Neural progenitor cell (in vitro differentiated cells): Measurements from ENCODE around the gene PFDN1. TPM values are rescaled to one million over a fixed set of nuclear protein-coding genes. Genes with fewer than 3 reads are reported as not detected.

Source experiments
- DNase-seq: peaks from one replicate; pipeline ENCODE4 v3.0.0-alpha.2; 2016; ENCODE audit warnings: low spot score
- H2AFZ ChIP-seq: fragments of 200-600 bp; sonication (generic); replicated peaks from 2 replicates; pipeline ENCODE4 v1.6.1; 2016; ENCODE audit warnings: antibody characterized with exemption
- H3F3A ChIP-seq: fragments of 200-600 bp; sonication (generic); 2 replicates; pipeline ENCODE4 v1.6.1; 2016; ENCODE audit warnings: antibody characterized with exemption, low read depth
- H3K27ac ChIP-seq: fragments of 200-600 bp; sonication (generic); 2 replicates; pipeline ENCODE4 v1.5.1; 2016; ENCODE audit warnings: mild to moderate bottlenecking
- H3K27me3 ChIP-seq: fragments of 200-600 bp; sonication (generic); 2 replicates; pipeline ENCODE4 v1.6.1; 2016; ENCODE audit warnings: mild to moderate bottlenecking, moderate library complexity
- H3K36me3 ChIP-seq: fragments of 200-600 bp; sonication (generic); 2 replicates; pipeline ENCODE4 v1.5.1; 2016
- H3K4me1 ChIP-seq: fragments of 200-600 bp; sonication (generic); 2 replicates; pipeline ENCODE4 v1.6.1; 2016; ENCODE audit warnings: mixed run types
- H3K4me2 ChIP-seq: fragments of 200-600 bp; sonication (generic); 2 replicates; pipeline ENCODE4 v1.6.1; 2016
- H3K4me3 ChIP-seq: fragments of 200-600 bp; sonication (generic); 2 replicates; pipeline ENCODE4 v1.5.1; 2016
- H3K79me2 ChIP-seq: fragments of 200-600 bp; sonication (generic); 2 replicates; pipeline ENCODE4 v1.6.1; 2016; ENCODE audit warnings: low read depth
- H3K9ac ChIP-seq: fragments of 200-600 bp; sonication (generic); 2 replicates; pipeline ENCODE4 v1.6.1; 2016
- H3K9me3 ChIP-seq: fragments of 200-600 bp; sonication (generic); 2 replicates; pipeline ENCODE4 v1.5.1; 2016; ENCODE audit warnings: low read depth
- H4K20me1 ChIP-seq: fragments of 200-600 bp; sonication (generic); 2 replicates; pipeline ENCODE4 v1.6.1; 2016; ENCODE audit warnings: low read depth
- H3K27ac Mint-ChIP-seq: 3 replicates; pipeline ENCODE4 v1.8.0; 2021; ENCODE audit warnings: mixed read lengths
- H3K27me3 Mint-ChIP-seq: 2 replicates; pipeline ENCODE4 v1.8.0; 2022; ENCODE audit warnings: low read depth, mild to moderate bottlenecking, inconsistent platforms, moderate library complexity, mixed read lengths; ENCODE audit not compliant: insufficient read depth
- H3K36me3 Mint-ChIP-seq: 3 replicates; pipeline ENCODE4 v1.8.0; 2021; ENCODE audit warnings: mixed read lengths
- H3K4me1 Mint-ChIP-seq: 3 replicates; pipeline ENCODE4 v1.8.0; 2021; ENCODE audit warnings: mixed read lengths
- H3K4me3 Mint-ChIP-seq: 3 replicates; pipeline ENCODE4 v1.8.0; 2021; ENCODE audit warnings: mild to moderate bottlenecking, moderate library complexity, mixed read lengths
- H3K9me3 Mint-ChIP-seq: 3 replicates; pipeline ENCODE4 v1.8.0; 2020; ENCODE audit warnings: mixed read lengths
- CTCF ChIP-seq: fragments of 200-600 bp; sonication (generic); IDR thresholded peaks from 2 replicates; pipeline ENCODE4 v1.5.1; 2017; ENCODE audit warnings: antibody characterized with exemption, mild to moderate bottlenecking
- EZH2 ChIP-seq: fragments of 200-600 bp; sonication (generic); IDR thresholded peaks from 2 replicates; pipeline ENCODE4 v1.6.1; 2017; ENCODE audit warnings: antibody characterized with exemption, mild to moderate bottlenecking, moderate library complexity
- EZH2phosphoT487 ChIP-seq: fragments of 200-600 bp; sonication (generic); IDR thresholded peaks from 2 replicates; pipeline ENCODE4 v1.6.1; 2017; ENCODE audit warnings: antibody characterized with exemption
- total RNA-seq: library from RNA; depleted of rRNA; stranded (reverse); fragments of >200 nt; gene quantifications from 2 replicates; pipeline ENCODE4 v1.2.3, GENCODE V29; 2015; ENCODE audit warnings: low replicate concordance

PFDN1 gene
- total RNA-seq, 1 donor from 2014 or later: 79.8 TPM

- Mint-ChIP-seq H3K27ac (no peak overlapping the region), H3K9me3 (no peaks in the 10 kb centered on the region), H3K27me3 (no peaks in the 10 kb centered on the region), H3K4me3 (no peak overlapping the region), H3K4me1 (peaks cover 9% of the 10 kb centered on the region), H3K36me3 (no peaks in the 10 kb centered on the region)
- Histone ChIP-seq H3K27ac (no peak overlapping the region), H3K9ac (no peak overlapping the region), H3K36me3 (no peaks in the 10 kb centered on the region), H2AFZ (no peak overlapping the region), H4K20me1 (no peaks in the 10 kb centered on the region), H3K27me3 (no peaks in the 10 kb centered on the region), H3K79me2 (no peaks in the 10 kb centered on the region), H3F3A (no peaks in the 10 kb centered on the region), H3K9me3 (no peaks in the 10 kb centered on the region), H3K4me1 (peaks cover 13% of the 10 kb centered on the region), H3K4me3 (no peak overlapping the region), H3K4me2 (no peak overlapping the region)
- DNase-seq: no peak
- TF ChIP-seq EZH2: no peak
- TF ChIP-seq EZH2phosphoT487: no peak
- no peak for TF ChIP-seq CTCF
Observed at GRCh38 chr5:140208065-140208464, 94.8 kb downstream of the PFDN1 start.

GRCh38 chr5:140207250-140207964, 95.5 kb downstream of the PFDN1 start:
- Histone ChIP-seq H3K9me3 (no peaks in the 10 kb centered on the region), H4K20me1 (no peaks in the 10 kb centered on the region), H3K9ac (no peak overlapping the region), H3K27ac (no peak overlapping the region), H3K36me3 (no peaks in the 10 kb centered on the region), H3K27me3 (no peaks in the 10 kb centered on the region), H2AFZ (no peak overlapping the region), H3K79me2 (no peaks in the 10 kb centered on the region), H3F3A (no peaks in the 10 kb centered on the region), H3K4me1 (peaks cover 13% of the 10 kb centered on the region), H3K4me2 (no peak overlapping the region), H3K4me3 (no peak overlapping the region)
- Mint-ChIP-seq H3K27ac (no peak overlapping the region), H3K36me3 (no peaks in the 10 kb centered on the region), H3K9me3 (no peaks in the 10 kb centered on the region), H3K4me3 (no peak overlapping the region), H3K27me3 (no peaks in the 10 kb centered on the region), H3K4me1 (peaks cover 9% of the 10 kb centered on the region)
- TF ChIP-seq EZH2phosphoT487: no peak
- TF ChIP-seq EZH2: no peak
- DNase-seq: no peak

- Mint-ChIP-seq H3K4me3 (no peak overlapping the region), H3K9me3 (no peaks in the 10 kb centered on the region), H3K27me3 (no peaks in the 10 kb centered on the region), H3K27ac (no peak overlapping the region), H3K36me3 (no peaks in the 10 kb centered on the region), H3K4me1 (peaks cover 9% of the 10 kb centered on the region)
- DNase-seq: peak; percentile 54
- no peak overlapping the region for H3K9ac ChIP-seq
- no peaks in the 10 kb centered on the region for H3K27me3 ChIP-seq
- no peak overlapping the region for H3K4me3 ChIP-seq
- no peaks in the 10 kb centered on the region for H4K20me1 ChIP-seq
- H2AFZ ChIP-seq: no peak overlapping the region
- peaks cover 13% of the 10 kb centered on the region for H3K4me1 ChIP-seq
- H3K4me2 ChIP-seq: peak overlapping the region; percentile 19
- H3K79me2 ChIP-seq: no peaks in the 10 kb centered on the region
- peak; percentile 49 for TF ChIP-seq CTCF
- TF ChIP-seq EZH2phosphoT487: no peak
- TF ChIP-seq EZH2: no peak
- H3K36me3 ChIP-seq: no peaks in the 10 kb centered on the region
- H3F3A ChIP-seq: no peaks in the 10 kb centered on the region
- no peak overlapping the region for H3K27ac ChIP-seq
- H3K9me3 ChIP-seq: no peaks in the 10 kb centered on the region
Observed at GRCh38 chr5:140205952-140206351, 96.9 kb downstream of the PFDN1 start.

GRCh38 chr5:140205216-140205615, 97.7 kb downstream of the PFDN1 start:
- Histone ChIP-seq H3K4me1 (peaks cover 13% of the 10 kb centered on the region), H3K27ac (no peak overlapping the region), H3F3A (no peaks in the 10 kb centered on the region), H3K9me3 (no peaks in the 10 kb centered on the region), H3K4me2 (no peak overlapping the region), H3K27me3 (no peaks in the 10 kb centered on the region), H4K20me1 (no peaks in the 10 kb centered on the region), H3K36me3 (no peaks in the 10 kb centered on the region), H3K4me3 (no peak overlapping the region), H3K79me2 (no peaks in the 10 kb centered on the region), H3K9ac (no peak overlapping the region), H2AFZ (no peak overlapping the region)
- TF ChIP-seq EZH2phosphoT487 (no peak), EZH2 (no peak), CTCF (no peak)
- H3K9me3 Mint-ChIP-seq: no peaks in the 10 kb centered on the region
- no peaks in the 10 kb centered on the region for H3K27me3 Mint-ChIP-seq
- H3K36me3 Mint-ChIP-seq: peaks cover 2% of the 10 kb centered on the region
- H3K4me1 Mint-ChIP-seq: peaks cover 9% of the 10 kb centered on the region
- H3K27ac Mint-ChIP-seq: no peak overlapping the region
- H3K4me3 Mint-ChIP-seq: no peak overlapping the region
- no peak for DNase-seq
